22Rv1 (cell line): Measurements from ENCODE around the gene TCF4.

Source experiments
- CTCF ChIP-seq: fragments of 450-650 bp; IDR thresholded peaks from 2 replicates; pipeline ENCODE4 v1.5.1; 2017; ENCODE audit warnings: mild to moderate bottlenecking
- ZFX ChIP-seq: fragments of 450-650 bp; IDR thresholded peaks from 2 replicates; pipeline ENCODE4 v1.6.1; 2017; ENCODE audit warnings: antibody characterized with exemption, borderline replicate concordance

- no peak for TF ChIP-seq CTCF
- TF ChIP-seq ZFX: no peak
These were observed 241.6 kb downstream of the TCF4 start for GRCh38 chr18:55346387-55346786.
